ENCODE results near the gene SETX.
A peak's percentile ranks its signal among the peaks of the same experiment; 100 is the strongest.
"Not testable (repeated sequence)": the region's sequence is repeated elsewhere in the genome, so short reads cannot be mapped to it uniquely, and the experiment has no call there.

The SETX gene

GRCh38 chr9:132354637-132355355, at the start of gene SETX:
TSS of gene SETX (minus strand) at chr9:132354986. CDS start at chr9:132349428, 5,558 bp downstream.
- peak; percentile 99 for DNase-seq

DNA sequence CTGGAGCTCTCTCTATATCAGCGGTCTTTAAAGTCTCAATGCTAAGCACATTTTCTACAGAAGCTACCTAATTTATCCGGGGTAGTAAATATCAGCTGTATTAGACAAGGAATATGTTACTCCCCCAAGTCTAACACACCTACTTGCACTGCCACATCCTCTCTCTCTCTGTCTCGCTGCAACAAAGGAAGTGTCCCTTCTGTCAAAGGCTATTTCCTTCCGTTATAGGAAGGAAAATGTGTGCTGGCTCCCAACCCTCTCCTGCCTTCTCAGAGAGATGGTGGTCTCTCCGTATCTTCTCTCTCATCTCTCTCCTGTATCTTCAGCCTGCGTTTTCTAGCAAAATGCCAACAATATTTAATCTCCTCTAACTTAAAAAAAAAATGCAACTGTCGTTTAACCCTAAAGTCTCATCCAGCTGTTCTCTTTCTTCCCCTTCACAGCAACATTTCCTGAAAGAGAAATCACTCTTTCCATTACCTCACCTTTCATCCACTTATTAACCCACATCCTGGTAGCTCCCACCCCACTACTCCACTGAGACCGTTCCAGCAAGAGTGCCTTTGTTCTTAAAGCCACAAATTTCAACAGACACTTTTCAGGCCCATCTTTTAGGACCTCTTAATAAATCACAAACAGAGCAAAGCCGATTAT, 49.6 kb upstream of the SETX start:
- no peak for DNase-seq

DNA sequence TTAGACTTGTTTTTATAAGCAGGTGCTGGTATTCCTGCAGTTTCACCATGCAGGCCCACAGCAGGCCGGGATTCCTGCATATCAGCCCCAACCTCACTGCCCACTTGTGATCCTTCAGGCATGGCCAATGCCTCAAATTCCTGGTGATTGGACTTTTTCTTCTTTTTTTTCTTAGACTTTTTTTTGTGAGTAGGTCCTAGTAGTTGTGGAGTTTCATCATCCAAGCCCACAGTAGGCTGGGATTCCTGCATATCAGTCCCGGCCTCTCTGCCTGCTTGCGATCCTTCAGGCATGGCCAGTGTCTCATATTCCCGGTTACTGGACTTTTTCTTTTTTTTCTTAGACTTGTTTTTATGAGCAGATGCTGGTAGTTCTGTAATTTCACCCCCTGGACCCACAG, 47.0 kb upstream of the SETX start:
- DNase-seq: no peak

DNA sequence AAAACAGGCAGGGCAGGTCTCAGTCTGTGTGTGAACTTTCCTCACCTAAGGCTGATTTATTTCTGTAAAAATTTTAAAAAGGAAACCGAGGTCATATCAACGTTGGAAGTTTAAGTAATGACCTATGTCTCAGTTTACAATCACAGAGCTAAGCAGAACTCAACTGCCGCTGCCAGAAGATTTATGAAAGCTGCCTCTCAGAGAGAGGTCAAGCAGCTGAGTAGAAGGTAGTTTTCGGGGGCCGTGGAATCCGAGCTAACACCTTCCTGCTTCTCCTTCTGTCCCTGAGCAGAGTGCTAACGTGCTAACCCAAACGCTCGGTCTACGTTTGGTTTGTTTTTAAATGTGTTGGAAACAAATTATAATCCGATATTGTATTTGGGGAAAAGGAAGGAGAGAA, 40.8 kb upstream of the SETX start:
- no peak for DNase-seq

GRCh38 chr9:132391449-132391848, 36.7 kb upstream of the SETX start:
- DNase-seq: no peak

- no peak for DNase-seq
These were observed 36.2 kb upstream of the SETX start for GRCh38 chr9:132390966-132391365.

DNA sequence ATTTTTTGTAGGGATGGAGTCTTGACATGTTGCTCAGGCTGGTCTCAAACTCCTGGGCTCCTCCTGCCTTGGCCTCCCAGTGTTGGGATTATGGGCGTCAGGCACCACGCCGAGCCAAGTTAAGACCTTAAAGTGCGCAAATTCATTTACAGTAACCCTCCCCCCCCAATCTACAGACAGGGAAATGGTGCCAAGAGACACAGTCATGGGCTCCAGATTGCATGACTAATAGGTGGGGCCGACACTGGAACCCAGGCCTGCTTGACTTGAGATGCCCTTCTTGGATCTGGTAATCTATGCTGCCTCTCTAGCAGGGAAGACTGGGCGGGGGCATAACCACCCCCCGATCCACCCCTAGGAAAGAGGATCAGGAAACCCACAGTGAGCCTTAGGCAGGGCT, 32.3 kb upstream of the SETX start:
- DNase-seq: no peak

GRCh38 chr9:132384376-132384775, 29.6 kb upstream of the SETX start:
- DNase-seq: no peak

DNA sequence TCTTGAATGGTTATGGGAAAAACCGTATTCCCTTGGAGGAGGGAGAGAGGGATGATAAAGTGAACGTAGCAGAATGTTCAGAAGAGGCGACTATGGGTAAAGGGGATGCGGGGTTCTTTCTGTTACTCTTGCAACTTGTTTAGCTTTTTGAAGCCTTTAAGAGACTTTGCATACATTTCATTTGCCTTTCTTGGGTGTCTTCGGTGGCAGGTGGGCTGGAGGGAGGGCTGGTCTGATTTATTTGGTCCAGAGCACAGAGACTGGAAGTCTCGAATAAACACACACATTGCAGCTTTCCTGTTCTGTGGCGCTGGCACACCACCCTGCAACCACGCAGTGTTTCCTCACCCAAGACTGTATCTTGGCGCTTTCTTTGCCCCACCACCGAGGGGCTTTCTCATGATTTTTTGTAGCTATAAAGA, 28.7 kb upstream of the SETX start:
- no peak for DNase-seq

DNA sequence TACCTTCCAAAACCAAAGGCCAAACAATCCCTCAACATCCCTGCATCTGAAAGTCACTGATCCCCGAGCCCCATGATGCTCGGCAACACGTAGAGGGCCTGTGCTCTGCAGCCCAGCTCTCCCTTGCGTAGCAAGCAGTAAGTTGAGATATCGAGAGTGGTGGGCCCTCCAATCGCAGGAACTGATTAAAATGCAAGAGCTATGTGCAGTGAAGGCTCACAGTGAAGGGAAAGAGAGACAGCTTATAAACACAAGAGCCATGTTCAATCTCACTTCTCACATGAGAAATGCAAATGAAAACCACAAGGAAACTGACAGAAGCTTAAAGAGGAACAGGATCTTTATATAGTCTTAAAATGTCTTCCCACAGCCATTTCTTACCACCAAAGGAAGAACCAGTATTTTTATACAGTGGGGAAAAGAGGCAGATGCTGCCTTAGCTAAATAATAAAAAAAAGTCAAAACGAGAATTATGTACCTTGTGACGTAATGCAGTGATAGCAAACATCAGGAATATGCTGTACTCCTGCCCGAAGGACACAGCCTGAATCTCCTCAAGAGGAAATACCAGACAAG, 27.3 kb upstream of the SETX start:
- DNase-seq: no peak

DNA sequence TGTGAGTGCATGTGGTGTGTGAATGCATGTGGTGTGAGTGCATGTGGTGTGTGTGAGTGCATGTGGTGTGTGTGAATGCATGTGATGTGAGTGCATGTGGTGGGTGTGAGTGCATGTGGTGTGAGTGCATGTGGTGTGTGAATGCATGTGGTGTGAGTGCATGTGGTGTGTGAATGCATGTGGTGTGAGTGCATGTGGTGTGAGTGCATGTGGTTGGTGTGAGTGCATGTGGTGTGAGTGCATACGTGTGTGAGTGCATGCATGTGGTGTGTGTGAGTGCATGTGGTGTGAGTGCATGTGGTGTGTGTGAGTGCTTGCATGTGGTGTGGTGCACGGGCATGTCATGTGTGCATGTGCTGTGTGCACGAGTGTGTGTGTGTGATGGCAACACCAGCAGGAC, 23.6 kb upstream of the SETX start:
- DNase-seq: not testable (repeated sequence)

DNA sequence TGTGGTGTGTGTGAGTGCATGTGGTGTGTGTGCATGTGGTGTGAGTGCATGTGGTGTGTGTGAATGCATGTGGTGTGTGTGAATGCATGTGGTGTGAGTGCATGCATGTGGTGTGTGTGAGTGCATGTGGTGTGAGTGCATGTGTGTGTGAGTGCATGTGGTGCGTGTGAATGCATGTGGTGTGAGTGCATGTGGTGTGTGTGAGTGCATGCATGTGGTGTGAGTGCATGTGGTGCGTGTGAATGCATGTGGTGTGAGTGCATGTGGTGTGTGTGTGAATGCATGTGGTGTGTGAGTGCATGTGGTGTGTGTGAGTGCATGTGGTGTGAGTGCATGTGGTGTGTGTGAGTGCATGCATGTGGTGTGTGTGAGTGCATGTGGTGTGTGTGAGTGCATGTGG, 23.0 kb upstream of the SETX start:
- DNase-seq: not testable (repeated sequence)

DNA sequence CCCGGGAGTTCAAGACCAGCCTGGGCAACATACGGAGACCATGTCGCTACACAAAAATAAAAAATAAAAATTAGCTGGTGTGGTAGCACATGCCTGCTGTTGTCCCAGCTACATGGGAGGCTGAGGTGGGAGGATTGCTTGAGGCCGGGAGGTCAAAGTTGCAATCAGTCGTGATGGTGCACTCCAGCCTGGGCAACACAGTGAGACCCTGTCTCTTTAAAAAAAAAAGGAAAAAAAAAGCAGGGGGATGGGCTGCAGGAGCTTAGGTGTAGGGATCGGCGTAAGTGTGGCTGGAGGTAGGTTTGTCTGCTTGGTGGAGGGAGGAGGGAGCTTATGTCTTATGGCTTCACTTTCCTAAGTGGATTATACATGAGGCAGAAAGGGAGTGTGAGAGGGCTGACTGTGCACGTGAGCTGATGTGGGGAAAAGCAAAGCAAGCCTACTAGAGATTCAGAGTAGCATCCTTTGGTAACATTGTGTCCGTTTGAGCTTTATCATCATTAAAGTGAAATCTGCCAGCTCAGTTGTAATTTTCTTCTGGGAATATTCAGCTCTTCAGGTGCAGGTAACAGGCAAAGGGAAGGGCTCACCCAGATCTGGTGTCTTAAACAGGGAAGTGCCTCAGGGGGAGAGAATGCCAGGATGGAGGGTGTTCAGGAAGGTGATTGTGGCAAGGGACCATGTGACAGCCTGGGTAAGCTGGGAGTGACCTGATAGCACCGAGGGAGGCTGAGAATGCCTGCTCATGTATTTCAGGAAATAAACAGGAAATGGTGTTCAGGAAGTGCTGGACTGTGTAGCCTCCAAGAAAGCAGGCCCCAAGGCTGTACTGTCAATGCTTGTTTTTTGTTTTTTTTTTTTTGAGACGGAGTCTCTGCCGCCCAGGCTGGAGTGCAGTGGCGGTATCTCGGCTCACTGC, 17.6 kb upstream of the SETX start:
- DNase-seq: no peak

GRCh38 chr9:132370592-132370991, 15.8 kb upstream of the SETX start:
- DNase-seq: no peak

DNA sequence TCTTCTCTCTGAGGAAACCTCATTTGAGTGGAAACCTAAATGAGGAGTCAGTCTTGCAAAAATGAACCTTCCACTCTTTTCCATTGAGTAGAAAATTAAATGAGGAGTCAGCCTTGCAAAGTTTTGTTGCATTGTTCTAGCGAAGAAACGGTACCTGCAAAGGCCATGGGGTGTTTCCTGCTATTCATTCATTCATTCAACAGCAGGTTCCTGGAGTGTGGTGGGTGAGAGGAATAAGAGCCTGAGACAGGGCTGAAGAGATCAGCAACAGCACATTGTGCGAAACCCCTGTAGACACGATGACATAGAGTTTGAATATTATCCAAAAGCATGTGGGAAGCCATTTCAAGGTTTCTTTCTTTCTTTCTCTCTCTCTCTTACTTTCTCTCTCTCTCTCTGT, 14.6 kb upstream of the SETX start:
- DNase-seq: no peak

- no peak for DNase-seq
These were observed 13.0 kb upstream of the SETX start for GRCh38 chr9:132367613-132368313.

- no peak for DNase-seq
These were observed 11.7 kb upstream of the SETX start for GRCh38 chr9:132366481-132366880.

DNA sequence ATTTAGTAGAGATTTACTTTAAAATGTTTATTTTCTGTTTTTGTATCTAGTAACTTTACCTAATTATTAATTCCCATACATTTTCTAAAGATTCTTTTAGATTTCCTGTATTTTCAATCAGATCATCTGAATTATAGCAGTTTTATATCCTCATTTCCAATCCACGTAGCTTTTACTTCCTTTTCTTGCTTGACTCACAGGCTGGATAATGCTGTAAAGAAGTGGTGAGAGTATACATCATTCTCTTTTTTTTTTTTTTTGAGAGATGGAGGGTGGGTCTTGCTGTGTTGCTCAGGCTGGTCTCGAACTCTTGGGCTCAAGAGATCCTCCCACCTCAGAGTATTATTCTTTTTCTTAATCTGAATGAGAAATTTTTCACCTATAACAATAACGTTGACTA, 11.2 kb upstream of the SETX start:
- no peak for DNase-seq

- DNase-seq: no peak
These were observed 9.3 kb upstream of the SETX start for GRCh38 chr9:132364068-132364467.

- no peak for DNase-seq
These were observed 3.0 kb upstream of the SETX start for GRCh38 chr9:132357764-132358163.

- no peak for DNase-seq
These were observed 1.6 kb upstream of the SETX start for GRCh38 chr9:132356324-132356924.

DNA sequence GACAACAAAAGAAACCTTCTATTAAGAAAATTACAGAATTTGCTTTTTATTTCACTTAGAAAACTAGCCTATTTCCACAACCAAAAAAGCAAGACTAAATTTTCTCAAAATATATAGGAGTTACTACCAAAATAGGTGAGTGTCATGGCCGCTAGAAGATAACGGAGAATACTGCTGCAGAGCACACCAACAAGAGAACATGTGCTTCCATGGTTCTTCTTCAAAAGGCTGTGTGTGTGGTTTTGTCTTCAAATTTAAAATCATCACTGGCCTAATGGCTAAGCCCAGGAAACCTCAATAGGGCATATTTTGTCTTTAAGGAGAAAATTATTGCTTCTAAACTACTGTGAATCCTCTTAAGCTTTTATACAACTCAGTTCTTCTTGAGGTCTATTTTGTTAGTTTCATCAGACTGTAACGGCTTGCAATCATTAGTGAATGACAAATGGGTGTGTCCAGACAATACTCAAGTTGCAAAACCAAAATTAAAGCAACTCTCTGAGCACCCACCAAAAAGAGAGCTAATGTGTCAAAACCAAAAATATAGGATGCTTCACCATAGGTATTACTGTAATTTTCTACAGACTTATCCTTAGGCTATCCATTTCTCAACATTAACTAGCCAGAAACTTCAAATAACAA, 3.3 kb downstream of the SETX start:
- no peak for DNase-seq
